GM21423 (cell line): ENCODE measurements around the gene C1QL2.

Experiments used
- ATAC-seq: cut with Tn5 transposase; IDR thresholded peaks from one replicate; pipeline ENCODE4 v1.9.1; 2021; ENCODE audit warnings: mild to moderate bottlenecking, moderate library complexity; ENCODE audit not compliant: unreplicated experiment

C1QL2 gene

DNA sequence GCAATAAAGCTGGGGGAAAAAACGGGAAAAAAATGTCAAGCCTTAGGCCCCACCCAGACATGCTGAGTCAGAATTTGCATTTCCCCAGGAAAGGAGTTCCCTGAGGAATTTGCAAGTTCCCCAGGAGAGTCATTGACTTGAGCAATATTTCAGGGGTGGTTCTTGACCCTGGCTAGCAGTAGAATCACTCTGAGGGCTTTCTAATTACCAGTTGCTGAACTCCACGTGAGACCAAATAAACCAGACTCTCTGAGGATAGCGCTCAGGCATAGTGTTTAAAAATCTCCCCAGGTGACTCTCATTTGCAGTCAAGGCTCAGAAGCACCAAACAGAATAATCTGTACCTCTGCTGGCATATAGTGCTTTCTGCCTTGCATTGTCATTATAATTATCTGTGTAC lies 48.7 kb downstream of the C1QL2 start:
- no peak for ATAC-seq

DNA sequence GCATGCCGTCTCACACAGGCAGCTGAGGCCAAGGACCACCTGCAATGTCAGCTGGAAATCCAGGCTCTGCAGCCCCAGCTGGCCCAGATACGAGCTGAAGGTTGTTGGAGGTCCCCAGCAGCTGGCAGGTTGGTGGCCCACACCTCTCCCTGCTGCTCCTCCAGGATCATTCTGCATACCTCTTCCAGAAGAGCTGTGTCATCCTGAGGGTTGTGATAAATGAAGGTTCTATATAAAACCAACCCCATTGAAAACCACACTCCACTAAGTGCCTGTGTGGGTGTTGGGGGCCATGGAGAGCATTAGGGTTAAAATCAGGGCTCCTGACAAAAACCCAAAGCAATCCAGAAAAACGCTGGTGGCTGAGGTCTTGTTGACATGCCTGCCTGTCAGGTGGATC lies 50.4 kb downstream of the C1QL2 start:
- ATAC-seq, result no peak

DNA sequence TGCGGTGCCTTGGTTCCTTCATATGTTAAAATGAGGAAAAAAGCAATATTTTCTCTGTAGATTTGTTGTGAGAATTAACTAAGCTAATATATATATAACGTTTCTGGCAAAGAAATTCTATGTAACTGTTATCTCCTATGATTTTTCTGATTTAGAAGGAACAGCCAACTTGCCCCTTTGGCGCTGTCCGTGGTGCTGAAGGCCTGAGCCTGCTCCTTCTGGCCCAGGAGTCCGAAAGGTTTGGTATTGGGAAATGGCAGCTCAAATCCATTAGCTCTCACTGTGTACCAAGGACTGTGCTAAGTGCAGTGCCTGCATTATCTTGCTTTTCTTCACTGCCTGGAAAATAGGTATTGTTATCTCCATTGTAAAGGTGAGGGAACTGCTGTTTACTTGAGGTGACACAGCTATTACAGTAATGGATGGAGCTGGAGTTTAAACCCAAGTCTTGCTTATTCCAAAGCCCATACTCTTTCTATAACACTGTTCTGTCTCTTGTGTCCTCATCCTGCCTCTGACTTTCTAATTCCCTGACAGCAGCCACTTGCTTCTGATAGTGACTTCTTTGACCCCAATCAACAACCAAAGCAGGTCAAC lies 52.2 kb downstream of the C1QL2 start:
- ATAC-seq, result no peak
